GM13977 (cell line): ENCODE results near the gene FCRLA.

Source experiments
- DNase-seq: peaks from one replicate; pipeline ENCODE4 v3.0.0; 2012; ENCODE audit warnings: low spot score
- in situ Hi-C: fragments of 300-500 bp; cut with MboI; formaldehyde crosslinking; loops from one replicate; pipeline ENCODE4 v1.12.0; 2022; ENCODE audit warnings: low sequenced_read_pairs, low pct_unique_long_range_greater_than_20kb, mixed read lengths, inconsistent platforms; ENCODE audit not compliant: unreplicated experiment
- TF ChIP-seq, protein P1 (sequence below): IDR thresholded peaks from 2 replicates; pipeline ENCODE4 v1.5.1; 2012; ENCODE audit warnings: mild to moderate bottlenecking, control low read depth; ENCODE audit not compliant: insufficient read depth; ENCODE audit errors: extremely low read depth, missing control alignments

FCRLA gene

DNA sequence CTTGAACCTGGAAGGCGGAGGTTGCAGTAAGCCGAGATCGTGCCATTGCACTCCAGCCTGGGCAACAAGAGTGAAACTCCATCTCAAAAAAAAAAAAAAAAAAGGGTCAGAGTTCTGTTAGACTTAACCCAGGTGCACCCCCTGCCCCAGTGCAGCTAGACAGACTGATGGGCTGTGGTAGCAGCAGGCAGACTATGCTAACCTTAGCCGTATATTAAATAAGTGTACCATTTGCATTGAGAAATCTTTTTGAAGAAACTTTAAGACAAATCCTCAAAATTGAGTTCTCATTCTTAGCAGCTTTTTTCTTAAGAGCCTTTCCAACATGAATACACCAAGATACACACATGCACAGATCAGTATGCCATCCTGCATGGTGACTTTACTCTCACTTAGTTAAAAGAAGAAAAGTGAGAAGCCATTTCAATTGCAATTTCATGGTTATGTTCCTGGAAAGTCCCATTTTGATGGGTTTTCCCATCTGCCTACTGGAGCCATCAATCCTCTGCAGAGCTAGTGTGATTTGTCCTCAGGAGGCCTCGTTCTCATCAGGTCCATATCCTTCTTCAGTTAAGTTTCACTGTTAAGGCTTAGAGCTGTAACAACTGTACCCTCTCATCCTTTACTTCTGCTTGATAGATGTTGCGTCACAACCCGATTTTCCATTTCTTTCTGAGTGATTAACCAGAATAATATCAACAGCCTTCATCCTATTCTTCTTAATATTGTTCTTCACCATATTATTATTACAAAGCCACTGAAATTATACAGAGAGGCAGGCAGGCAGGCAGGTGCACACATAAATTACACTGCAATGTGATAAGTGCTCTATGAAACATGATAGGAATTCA, 21.6 kb downstream of the FCRLA start:
- DNase-seq: no peak
- in situ Hi-C loops: loop anchor here (25.0 kb wide), 1 partner anchor 91 kb away; the partner anchor contains the start of gene FCGR3B
- TF ChIP-seq, protein P1, sequence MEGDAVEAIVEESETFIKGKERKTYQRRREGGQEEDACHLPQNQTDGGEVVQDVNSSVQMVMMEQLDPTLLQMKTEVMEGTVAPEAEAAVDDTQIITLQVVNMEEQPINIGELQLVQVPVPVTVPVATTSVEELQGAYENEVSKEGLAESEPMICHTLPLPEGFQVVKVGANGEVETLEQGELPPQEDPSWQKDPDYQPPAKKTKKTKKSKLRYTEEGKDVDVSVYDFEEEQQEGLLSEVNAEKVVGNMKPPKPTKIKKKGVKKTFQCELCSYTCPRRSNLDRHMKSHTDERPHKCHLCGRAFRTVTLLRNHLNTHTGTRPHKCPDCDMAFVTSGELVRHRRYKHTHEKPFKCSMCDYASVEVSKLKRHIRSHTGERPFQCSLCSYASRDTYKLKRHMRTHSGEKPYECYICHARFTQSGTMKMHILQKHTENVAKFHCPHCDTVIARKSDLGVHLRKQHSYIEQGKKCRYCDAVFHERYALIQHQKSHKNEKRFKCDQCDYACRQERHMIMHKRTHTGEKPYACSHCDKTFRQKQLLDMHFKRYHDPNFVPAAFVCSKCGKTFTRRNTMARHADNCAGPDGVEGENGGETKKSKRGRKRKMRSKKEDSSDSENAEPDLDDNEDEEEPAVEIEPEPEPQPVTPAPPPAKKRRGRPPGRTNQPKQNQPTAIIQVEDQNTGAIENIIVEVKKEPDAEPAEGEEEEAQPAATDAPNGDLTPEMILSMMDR: no peak

DNA sequence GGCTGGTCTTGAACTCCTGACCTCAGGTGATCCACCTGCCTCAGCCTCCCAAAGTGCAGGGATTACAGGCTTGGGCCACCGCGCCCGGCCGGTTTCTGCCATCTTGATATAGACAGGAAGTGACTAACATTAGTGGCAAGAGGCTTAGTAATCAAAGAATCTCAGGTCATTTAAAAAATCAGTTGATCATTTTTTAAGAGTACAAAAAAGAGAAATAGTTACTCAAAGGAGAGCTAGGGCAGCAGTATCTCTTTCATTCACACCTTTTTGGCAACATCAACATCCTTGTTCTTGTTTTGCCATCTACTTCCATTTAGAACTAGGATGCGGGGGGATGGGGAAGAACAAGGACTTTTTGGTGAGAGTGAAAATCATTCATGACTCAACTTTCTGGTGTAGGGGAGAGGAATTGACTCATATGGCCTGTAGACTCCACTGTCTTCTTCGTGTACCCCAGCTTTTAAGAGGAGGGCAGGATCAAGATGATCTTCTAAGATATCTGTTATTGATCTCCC, 23.1 kb downstream of the FCRLA start:
- DNase-seq: peak; percentile 25
- TF ChIP-seq, protein P1: no peak
- in situ Hi-C loops: loop anchor here (25.0 kb wide), 1 partner anchor 93 kb away; the partner anchor contains the start of gene FCGR3B

DNA sequence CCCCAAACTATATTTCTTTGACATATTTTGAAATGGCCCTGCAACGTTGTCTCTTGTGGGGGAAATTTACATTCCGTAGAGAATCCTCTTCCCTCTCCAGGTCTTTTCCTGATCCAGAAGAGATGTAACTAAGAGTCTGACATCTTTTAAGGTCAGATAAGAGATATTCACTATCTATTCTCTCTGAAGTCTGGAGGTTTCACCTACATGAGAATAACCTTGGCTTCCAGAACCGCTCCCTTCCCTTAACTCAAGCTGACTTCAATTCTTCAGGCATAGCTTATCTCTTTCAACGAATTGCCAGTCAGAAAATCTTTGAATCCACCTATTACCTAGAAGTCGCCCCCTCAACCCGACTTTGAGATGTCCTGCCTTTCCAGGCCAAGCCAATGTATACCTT, 24.2 kb downstream of the FCRLA start:
- DNase-seq: no peak
- in situ Hi-C loops: loop anchor here (25.0 kb wide), 1 partner anchor 94 kb away; the partner anchor contains the start of gene FCGR3B
- TF ChIP-seq, protein P1: no peak

DNA sequence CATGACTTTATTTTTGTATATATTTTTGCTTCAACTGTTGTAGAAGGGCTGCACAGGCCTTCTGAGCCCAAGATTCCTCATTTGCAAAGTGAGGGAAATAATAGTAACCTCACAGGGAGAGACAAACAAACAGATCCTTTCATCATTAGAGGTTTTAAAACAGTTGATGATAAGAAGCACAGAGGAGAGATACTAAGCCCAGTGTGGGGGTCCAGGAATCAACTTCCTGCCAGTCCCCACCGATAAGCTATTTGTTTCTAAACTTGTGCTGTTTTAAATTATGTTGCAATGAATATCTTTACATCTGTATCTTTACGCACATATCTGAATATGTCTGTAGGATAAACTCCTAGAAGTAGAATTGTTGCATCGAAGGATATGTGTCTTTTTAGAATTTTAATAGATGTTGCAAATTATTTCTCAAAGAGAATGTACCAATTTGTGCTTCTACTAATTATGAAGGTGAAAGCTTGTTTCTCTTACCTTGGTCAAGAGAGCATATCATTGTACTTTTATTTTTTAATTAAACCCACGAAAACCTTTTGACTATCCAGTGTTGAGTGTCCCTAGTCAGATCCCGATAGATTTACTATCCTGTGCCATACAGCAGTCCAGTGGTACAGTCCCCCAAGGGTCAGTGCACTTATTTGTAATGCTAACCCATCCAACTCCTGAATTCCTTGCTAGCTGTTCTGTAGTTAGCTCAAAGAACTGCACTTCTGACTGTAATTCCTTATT, 25.1 kb downstream of the FCRLA start:
- TF ChIP-seq, protein P1: no peak
- DNase-seq: no peak
- in situ Hi-C loops: loop anchor here (25.0 kb wide), 1 partner anchor 95 kb away; the partner anchor contains the start of gene FCGR3B

DNA sequence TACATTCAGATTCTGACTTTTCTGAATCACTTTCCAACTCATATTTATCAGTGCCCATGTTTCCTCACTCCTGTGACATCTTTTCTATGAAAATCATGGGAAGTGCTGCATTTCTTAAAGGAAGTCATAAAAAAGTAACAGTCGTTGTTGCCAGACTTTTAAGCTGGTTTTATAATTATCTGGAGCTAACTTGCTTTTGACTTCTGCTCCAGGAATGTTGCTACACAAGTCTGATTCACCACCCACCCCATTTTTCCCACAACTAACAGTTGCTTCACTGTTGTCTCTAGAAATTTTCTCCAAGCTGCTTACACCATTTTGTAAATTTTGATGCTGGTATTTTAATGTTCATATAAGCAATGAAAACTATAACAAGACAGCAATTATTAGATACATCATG, 26.5 kb downstream of the FCRLA start:
- no peak for DNase-seq
- TF ChIP-seq, protein P1: no peak
- in situ Hi-C loops: loop anchor here (25.0 kb wide), 1 partner anchor 96 kb away; the partner anchor contains the start of gene FCGR3B

DNA sequence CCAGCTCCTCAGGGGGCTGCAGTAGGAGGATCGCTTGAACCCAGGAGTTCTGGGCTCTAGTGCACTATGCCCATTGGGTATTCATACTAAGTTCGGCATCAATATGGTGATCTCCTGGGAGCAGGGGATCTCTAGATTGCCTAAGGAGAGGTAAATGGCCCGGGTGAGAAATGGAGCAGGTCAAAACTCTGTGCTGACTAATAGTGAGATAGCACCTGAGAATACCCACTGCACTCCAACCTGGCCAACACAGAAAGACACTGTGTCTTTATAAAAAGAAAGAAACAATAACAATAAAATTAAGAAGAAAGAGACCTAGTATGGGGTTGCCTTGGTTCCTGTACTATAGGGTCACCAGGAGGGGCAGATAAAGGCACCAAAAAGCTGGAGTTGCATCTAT, 28.8 kb downstream of the FCRLA start:
- TF ChIP-seq, protein P1: no peak
- in situ Hi-C loops: loop anchor here (25.0 kb wide), 1 partner anchor 99 kb away; the partner anchor contains the start of gene FCGR3B
- DNase-seq: no peak
